ENCODE data around the gene PLAU. TPM values are rescaled to one million over a fixed set of nuclear protein-coding genes. Genes with fewer than 3 reads are reported as not detected.

PLAU gene
- total and polyA plus RNA-seq, 2 of the 13 experiments (the other 11 are each of a cell fraction or from before 2014, with no cell fraction given): 0.45 to 11.2 TPM

- ChIA-PET CTCF (ENCODE audit: low intra/inter-chr PET ratio, low total read pairs) (no interaction called here), POLR2A (interaction anchor here (1.2 kb wide), 1 partner anchor 46 kb away, joined by 3 read pairs; no protein-coding TSS in a partner anchor)
- WGBS (ENCODE audit: low lambda C conversion rate): 33% methylated on average over 5 of the region's 6 CpGs
- Histone ChIP-seq H4K20me1 (ENCODE audit: insufficient read depth, low read length) (no peaks in the 10 kb centered on the region), H3K27ac (ENCODE audit: extremely low read length, insufficient read depth, low read length) (no peak overlapping the region), H3K4me2 (ENCODE audit: low read depth, low read length) (no peak overlapping the region), H3K9me3 (ENCODE audit: low read length) (no peaks in the 10 kb centered on the region), H3K27me3 (ENCODE audit: control insufficient read depth in 1 of 2, insufficient read depth in 2 of 2, low read length in 2 of 2) (peaks cover 2 to 4% of the 10 kb centered on the region in 2 experiments; a peak in 2 of 5 replicates), H2AFZ (ENCODE audit: low read length) (no peak overlapping the region), H3K9ac (ENCODE audit: insufficient read depth, low read depth, low read length) (no peak overlapping the region), H3K79me2 (ENCODE audit: insufficient read depth, low read length) (no peaks in the 10 kb centered on the region), H3K4me1 (ENCODE audit: insufficient read depth, low read length) (peaks cover 29% of the 10 kb centered on the region), H3K36me3 (replicated peaks in 1 of 2; ENCODE audit: control insufficient read depth in 1 of 2, insufficient read depth in 2 of 2, low read length in 2 of 2) (no peaks in the 10 kb centered on the region), H3K4me3 (replicated peaks in 1 of 3; ENCODE audit: insufficient read depth in 1 of 3, low read depth in 2 of 3, low read length in 3 of 3) (no peak overlapping the region)
- FAIRE-seq: no peak
- no peak for ATAC-seq
- no peak for DNase-seq (ENCODE audit: low spot score)
- intact Hi-C loops (cut with micrococcal nuclease; ENCODE audit: unreplicated experiment) (no loop called here), in situ Hi-C loops (cut with HindIII; ENCODE audit: extremely low pct_ligation_motif_present, low pct_unique_long_range_greater_than_20kb) (no loop called here)
- TF ChIP-seq THAP11 (CRISPR knock-in tag; IDR thresholded peaks at IDR 0.05) (no peak), ZNF670 (CRISPR knock-in tag; IDR thresholded peaks at IDR 0.05; ENCODE audit: borderline replicate concordance) (no peak), HINFP (CRISPR knock-in tag; IDR thresholded peaks at IDR 0.05; ENCODE audit: low read depth) (no peak), ZNF7 (CRISPR knock-in tag; IDR thresholded peaks at IDR 0.05) (peak; percentile 48), KDM5B (CRISPR knock-in tag; IDR thresholded peaks at IDR 0.05; ENCODE audit: borderline replicate concordance) (no peak), KDM1A (CRISPR knock-in tag; IDR thresholded peaks at IDR 0.05) (no peak), DPF2 (CRISPR knock-in tag; IDR thresholded peaks at IDR 0.05; ENCODE audit: borderline replicate concordance, low read depth) (no peak), ZKSCAN5 (CRISPR knock-in tag; IDR thresholded peaks at IDR 0.05) (no peak)
- TF ChIP-seq, protein P1, sequence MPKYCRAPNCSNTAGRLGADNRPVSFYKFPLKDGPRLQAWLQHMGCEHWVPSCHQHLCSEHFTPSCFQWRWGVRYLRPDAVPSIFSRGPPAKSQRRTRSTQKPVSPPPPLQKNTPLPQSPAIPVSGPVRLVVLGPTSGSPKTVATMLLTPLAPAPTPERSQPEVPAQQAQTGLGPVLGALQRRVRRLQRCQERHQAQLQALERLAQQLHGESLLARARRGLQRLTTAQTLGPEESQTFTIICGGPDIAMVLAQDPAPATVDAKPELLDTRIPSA (CRISPR knock-in tag; IDR thresholded peaks at IDR 0.05; ENCODE audit: borderline replicate concordance): no peak
- BruUV-seq (replicated peaks): no TSS peak
Observed at GRCh38 chr10:73894245-73894971, 16.5 kb upstream of the PLAU start.
